ENCODE data around the gene LNX1.

Gene LNX1

DNA sequence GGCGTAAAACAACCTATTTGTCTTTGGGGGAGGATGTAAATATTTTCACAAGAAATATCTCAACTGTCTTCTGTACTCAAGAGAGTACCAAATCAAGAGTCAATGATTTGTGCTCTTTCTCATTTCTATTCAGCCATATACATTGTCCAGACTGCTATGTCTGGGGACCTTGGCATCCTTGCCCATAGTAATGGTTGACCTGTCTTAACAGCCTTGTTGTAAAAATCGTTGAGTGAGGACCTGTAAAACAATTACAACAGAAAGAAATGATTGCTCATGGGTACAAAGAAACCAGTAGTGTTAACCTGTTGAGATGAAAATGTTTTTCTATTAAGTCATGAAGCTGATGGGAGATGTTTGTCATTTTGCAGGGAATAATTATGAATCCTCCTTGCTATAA is 56.6 kb downstream of the LNX1 start:
- no peak for DNase-seq (ENCODE audit: low spot score)

DNA sequence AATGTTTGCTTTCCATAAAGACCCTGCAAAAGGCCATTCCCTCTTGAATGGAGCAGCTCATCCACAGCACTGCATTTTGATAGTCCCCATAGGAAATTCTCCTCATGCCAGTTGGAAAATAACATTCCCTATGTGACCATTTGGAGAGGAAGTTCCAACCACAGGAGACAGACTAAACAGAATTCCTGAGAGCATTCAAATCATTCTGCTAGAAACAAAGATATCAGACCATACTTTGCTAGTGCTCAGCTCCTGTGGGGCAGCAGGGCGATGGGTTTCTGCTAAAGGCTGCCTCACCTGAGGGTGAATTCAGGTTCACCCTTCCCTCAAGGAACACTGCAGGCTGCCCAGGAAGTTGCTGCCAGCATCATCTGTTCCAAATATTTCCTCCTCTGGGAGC is 58.8 kb downstream of the LNX1 start:
- DNase-seq (ENCODE audit: low spot score), result peak; percentile 31

DNA sequence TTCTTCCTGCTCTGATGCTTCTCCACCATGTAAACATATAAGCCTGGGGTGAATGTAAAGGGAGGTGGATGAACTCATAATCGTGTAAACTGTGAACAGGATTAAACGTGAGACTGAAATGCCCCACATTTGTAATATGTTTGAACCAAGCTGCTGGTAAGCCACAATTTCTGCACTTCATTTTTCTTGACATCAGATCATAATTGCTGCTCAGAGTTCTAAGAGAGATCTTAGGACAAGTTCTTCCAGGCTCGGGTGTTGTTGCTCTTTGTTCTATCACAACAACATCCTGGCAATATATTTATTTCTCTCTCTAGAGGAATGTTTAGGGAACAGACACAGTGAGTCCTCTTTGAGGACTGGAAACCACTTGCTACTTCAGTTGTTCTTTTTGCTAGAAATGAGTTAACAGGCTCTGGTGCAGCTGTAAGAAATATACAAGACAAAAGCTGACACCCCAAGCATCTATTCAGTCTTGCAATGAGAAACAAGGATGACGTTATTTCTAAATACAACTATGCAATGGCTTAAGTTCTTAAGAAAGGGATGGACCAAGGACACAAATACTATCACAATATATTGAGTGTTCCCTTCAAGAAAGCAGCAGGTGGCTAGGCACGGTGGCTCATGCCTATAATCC is 59.6 kb downstream of the LNX1 start:
- DNase-seq (ENCODE audit: low spot score), result no peak

DNA sequence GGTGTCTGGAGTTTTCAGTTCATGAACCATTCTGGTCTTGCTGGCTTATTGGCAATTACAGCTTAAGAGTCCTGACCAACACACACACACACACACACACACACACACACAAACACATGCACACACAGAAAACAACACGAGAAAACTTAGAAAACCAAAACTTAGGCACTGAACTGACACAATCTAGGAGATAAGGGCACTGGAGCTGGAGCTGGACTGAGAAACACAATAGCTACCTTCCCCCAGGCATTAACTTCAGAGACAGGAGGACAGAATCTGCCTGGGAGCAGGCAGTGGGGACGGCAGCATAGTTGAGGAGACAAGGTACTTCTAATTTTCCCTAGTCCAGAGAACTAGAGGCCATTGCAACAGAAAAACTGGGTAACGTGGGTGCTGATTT is 62.3 kb downstream of the LNX1 start:
- no peak for DNase-seq (ENCODE audit: low spot score)

DNA sequence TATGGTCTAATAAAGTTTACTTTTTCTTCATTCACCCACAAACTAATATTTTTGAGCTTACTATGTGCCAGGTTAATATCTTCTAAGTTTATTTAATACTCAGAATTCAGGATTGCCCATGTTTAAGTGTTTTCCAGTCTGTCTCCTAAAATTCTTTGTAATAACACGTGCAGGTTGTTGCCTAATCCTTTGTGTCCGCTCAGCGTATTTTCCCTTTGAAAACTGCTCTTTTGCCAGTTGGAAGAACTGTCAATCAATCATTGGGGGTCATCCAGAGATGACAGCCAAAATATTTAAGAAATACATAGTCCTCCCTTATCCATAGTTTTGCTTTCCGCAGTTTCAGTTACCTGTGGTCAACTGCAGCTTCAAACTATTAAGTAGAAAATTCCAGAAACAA is 63.4 kb downstream of the LNX1 start:
- DNase-seq (ENCODE audit: low spot score), result no peak

DNA sequence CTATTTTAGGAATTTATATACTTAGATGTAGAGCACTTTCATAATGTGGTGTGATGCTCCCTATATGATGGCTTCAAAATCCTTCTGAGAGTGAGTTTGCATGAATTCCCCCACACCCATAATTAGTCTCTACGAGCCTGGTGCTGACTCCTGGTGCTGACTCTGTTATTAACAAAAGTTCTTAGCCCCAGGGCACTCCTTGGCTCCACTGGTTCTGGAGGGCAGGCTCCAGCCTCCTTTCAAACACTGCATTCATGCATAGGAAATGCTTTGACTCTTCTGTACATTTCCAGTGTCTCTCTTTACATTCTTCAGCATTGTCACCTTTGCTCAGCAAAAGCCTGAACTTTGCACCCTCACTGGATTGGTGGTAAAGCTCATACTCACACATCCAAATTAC is 64.0 kb downstream of the LNX1 start:
- no peak for DNase-seq (ENCODE audit: low spot score)

DNA sequence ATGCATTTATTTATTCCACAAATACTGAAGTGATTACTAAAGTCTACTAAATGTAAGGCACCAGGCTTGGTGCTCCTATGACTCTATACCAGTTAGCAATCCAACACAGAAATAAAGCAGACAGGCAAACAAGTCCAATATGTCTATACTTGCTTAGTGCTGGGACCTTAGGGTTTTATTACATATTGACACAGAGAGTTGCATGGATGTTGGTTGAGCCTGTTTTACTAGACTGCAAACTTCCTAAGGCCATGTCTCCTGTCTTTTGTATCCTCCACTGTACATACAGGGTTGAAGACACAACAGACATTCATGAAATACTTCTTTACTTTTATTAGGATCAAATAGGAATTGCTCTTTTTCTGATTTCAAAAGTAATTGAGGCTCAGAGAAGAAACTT is 69.0 kb downstream of the LNX1 start:
- no peak for DNase-seq (ENCODE audit: low spot score)

DNA sequence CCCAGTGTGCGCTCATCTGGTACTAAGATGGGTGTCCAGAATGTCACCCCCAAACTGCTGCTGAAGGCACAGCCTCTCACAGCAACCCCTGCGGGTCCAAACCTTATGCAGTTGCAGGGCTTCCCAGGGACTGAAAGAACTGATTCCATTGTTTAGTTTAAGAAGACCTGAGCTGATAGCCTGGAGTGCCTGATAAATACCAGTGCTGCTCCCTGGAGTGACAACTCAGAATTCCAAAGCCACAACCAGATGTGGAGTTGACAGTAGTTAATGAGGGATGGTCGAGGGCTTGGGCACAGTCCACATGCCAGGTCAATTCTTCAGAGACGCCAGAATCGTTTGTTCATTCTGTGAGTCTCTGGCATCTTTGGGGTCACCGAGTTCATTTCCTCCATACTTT is 71.2 kb downstream of the LNX1 start:
- DNase-seq (ENCODE audit: low spot score), result no peak

DNA sequence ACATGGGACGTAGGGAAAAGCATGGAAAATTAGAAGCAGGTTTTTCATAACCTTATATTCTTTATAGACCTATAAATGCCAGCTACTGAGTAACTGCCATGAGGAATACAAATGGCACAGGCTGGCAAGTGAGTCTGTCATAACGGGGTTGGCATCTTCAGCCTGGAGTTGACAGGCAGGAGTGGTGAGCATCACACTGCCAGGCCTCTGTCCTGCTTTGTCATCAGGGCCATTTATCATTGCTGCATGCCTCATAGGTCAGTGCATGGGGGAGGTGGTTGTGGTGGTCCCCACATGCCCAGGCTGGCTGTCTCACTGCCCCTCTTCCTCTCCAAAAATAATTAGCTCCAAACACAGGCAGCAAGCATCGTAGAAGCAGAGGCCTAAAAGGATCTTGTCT is 72.5 kb downstream of the LNX1 start:
- no peak for DNase-seq (ENCODE audit: low spot score)

DNA sequence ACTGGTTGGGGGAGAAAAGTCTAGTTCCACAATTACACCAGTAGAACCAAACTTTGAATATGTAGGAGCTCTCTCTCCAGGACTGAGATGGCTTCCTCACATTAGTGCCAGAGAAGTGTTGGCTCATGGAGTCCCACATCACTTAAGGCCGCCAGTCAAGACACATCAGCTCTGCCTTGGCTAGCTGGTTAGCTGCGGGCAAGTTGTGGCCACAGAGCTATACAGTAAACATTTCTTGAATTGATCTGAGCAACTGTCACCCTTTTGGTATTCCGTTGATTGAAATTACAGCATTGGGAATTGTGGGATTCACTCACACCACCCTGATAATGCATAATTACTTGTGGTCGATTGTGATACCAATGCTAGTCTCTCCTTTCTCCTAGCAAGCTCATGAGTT is 76.2 kb downstream of the LNX1 start:
- DNase-seq (ENCODE audit: low spot score), result no peak

DNA sequence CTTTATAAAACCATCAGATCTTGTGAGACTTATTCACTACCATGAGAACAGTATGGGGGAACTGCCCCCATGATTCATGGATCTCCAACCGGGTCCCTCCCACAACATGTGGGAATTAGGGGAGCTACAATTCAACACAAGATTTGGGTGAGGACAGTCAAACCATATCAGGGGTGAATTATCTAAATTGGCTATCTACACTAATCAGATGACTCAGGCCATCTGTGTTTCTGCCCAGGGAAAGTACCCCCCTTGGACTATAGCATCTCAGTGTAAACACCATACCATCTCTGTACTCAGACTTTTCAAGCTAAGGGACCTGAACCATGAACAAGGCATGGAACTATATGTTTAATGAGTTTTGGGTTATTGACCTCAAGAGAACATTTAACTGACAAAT is 76.8 kb downstream of the LNX1 start:
- DNase-seq (ENCODE audit: low spot score), result no peak

DNA sequence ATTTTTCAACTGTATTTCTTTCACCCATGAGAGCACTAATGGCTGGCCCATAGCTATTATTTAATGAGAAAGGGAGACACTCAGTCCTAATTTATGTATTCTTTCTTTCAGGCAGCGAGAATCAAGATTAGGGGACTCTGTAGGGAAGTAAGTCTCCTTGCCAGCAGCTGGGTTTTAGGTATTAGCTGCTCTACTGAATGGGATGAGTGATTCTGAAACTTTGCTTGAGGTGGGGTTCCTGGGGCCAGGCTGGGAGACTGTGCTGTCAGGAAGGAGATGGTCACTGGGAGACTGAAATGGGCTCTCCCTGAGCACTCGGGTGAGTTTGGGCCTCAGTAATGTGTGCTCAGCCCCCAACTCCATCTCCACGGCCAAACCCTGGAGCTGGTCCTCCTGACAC is 78.7 kb downstream of the LNX1 start:
- DNase-seq (ENCODE audit: low spot score), result no peak

DNA sequence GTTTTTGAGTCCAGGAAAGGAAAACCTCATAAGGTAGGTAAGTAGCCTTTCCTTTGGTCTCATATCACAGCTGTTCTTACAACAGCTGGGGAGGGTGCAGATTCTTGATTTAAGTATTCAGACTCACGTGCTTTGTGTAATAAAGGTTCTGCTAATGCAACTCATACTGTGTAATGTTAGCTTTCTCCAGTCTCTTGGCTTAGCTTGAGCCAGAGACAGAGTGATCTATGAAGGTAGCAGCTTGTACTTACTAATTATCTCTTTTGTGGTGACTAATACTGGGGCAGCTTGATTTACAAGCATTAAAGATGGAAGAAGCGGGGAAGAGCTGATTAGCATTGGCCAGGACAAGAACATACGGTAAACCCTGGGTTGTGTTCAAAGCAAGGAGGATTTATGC is 80.3 kb downstream of the LNX1 start:
- no peak for DNase-seq (ENCODE audit: low spot score)

DNA sequence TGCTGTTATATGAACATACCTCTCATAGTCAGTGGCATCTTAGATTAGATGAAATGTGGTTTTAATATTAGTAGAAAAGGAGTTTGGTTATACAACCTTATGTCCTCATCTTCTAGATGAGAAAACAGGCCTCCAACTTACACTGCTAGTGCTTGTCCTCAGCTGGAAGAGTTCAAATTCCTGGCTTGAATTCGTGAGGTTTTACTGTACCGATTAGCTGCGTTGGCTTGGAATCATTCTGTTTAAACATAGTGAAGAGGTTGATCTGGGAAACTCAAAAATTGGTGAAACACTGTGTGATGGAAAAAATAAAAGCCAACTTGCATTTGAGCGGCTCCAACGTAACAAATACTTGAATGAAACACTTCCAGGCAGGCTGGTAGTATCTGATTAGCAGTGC is 81.0 kb downstream of the LNX1 start:
- DNase-seq (ENCODE audit: low spot score), result no peak

DNA sequence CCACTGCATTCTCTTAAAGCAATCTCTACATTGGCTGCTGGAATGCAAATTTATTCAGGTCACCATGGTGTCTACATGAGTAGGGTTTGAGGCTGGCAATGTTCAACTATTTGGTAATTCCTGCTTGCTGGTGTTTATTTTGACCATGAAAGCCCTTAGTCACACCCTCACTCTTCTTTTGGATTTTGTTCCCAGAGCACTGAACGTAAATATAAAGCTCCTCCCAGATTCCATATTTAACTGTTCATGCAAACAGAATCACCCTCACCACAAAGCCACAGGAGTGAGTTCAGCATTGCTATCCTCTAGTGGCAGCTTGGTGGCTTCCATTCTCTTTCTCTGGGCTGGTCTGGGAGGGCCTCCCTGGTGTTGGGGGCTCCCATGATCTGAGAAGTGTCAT is 82.8 kb downstream of the LNX1 start:
- DNase-seq (ENCODE audit: low spot score), result peak; percentile 29

DNA sequence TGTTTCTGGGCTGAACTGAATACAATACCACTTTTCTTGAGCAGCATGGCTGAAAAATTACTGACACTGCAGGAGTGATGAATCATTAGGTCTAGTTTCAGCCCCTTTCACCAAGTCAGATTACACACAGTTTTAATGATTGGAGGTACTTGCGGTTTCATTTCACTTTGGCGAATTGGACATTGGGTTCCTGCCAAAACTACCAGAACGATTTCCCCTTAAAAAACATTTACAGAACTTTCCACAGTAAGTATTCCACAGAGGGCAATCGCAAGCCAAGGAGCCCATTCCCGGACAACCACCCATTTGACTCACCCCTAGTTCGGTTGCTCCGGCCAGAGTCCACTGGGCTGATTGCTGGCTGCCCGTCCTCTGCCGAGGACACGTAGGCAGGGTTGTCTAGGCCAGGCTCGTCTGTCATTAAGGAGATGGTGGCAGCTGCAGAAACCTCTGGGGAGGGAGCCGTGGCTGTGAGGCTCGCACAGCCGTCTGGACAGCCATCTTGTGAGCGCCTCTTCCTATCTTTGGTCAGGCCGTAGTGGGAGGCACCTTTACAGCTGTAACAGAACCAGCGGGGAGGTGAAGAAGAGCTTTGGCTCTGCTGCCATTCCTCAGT is 83.5 kb downstream of the LNX1 start:
- no peak for DNase-seq (ENCODE audit: low spot score)

DNA sequence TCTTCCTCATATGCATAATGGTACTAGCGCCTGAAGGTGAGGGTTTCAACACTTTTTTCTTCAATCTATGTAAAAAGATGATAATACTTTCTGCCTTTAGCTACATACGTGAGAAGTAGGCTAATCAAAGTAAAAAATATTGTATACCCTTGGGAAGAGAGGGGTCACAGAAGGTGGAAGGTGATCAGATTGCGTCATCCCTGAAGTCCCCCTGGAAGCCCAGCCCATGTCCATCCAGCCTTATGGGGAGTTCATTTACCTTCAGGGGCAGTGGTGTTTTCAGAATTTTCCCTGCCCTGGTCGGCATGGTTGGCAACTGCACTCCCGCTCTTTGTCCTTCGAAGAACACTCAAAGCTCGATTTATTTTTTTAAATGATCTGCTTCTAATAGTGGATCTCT is 84.2 kb downstream of the LNX1 start:
- DNase-seq (ENCODE audit: low spot score), result no peak

DNA sequence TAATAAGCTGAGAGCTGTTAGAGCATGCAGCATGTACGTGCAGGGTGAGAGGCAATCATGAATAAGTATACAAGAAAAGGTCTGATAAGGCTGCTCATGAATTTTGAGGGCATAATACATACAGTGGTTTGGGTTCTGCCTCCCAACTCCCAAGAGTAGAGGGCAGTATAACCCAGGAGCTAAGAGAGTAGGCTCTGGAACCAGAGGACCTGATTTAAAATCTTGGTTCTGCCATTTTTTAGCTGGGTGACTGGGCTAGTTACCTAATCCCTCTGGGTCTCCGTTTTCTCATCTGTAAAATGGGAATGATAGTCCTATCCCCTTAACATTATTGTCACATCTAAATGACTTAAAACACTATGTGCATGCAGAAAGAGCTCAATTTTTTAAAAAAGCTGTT is 85.3 kb downstream of the LNX1 start:
- DNase-seq (ENCODE audit: low spot score), result no peak

DNA sequence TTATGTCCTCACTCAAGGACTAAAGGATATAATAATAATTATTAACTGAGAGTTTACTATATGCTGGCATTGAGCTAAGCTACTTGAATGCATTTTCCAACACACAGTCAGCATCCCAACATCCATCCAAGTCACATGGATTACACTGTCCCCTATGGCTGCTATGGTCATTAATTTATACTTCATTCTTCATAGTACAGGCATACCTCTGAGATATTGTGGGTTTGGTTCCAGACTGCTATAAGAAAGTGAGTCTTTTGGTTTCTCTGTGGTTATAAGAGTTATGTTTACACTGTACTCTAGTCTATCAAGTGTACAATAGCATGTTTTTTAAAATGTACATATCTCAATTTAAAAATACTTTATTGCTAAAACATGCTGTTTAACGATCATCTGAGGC is 89.2 kb downstream of the LNX1 start:
- DNase-seq (ENCODE audit: low spot score), result no peak

DNA sequence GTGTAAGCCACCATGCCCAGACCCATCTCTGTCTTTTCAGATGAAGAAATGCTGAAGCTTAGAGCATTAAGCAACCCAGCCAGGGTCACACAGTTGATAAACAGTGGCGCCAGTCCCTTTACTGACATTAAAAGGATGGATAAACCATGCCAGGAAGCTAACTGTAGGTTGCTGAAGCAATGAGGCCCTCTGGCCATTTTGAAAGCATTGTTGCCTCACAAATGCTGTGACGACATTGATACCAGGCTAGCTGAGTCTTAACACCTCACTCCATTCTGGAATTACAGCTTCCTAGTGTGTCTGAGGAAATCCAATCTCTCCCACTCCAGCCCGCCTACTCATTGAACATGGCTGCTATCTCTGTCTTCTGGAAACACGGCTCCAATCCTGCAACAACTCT is 89.7 kb downstream of the LNX1 start:
- DNase-seq (ENCODE audit: low spot score), result no peak

DNA sequence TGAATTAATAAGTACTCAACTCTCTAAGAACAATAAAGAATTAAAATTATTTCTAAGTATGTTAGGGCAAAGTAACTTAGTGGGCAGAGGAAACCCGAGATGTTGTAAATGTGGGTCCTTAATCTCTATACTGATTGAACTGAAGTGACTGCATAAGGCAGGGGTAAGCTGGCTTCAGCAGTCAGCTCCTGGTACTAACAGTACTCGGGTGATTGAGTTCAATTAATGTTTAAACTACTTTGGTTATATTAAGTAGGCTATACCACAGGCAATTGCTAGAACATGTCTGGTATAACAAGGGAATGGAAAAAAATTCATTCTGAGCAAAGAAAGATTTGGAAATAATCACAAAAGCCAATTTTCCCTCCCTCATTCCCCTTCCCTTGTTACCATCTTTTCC is 90.7 kb downstream of the LNX1 start:
- DNase-seq (ENCODE audit: low spot score), result no peak

DNA sequence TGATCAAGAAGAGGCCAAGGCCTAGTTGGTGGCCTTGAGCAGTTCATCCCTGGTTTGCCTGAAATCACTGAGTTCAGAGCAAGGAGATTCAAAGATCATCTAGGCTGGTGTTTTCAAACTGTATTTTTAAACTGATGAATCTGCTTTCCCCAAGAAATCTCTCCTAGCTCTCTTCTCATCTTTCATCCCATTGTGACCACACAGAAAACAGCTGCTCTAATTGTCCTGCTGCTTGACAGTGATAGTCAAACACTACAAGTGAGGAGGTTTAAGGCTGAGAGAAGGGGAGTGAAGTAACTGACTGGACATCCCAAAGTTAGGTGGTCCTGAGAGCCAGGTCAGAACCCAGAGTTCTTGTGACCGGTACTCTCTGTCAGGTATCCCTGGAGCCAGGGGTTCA is 91.5 kb downstream of the LNX1 start:
- no peak for DNase-seq (ENCODE audit: low spot score)

DNA sequence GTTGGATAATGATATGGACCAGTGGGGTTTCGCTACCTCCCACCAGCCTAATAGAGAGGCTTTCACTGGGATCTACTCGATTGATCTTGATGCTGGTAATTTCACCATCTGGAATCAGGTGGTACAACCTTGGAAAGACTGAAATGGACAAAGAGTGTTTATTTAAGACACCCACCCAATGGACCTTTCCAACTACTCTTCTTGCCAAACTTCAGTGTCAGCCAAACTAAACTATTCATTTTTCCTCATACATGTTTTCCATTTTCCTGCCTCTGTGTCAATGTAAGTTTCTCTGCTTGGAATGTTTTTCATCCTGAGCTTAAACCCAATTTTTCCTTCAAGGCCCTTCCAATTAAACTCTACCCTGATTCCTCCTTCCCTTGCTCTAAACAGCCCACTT is 92.6 kb downstream of the LNX1 start:
- no peak for DNase-seq (ENCODE audit: low spot score)

DNA sequence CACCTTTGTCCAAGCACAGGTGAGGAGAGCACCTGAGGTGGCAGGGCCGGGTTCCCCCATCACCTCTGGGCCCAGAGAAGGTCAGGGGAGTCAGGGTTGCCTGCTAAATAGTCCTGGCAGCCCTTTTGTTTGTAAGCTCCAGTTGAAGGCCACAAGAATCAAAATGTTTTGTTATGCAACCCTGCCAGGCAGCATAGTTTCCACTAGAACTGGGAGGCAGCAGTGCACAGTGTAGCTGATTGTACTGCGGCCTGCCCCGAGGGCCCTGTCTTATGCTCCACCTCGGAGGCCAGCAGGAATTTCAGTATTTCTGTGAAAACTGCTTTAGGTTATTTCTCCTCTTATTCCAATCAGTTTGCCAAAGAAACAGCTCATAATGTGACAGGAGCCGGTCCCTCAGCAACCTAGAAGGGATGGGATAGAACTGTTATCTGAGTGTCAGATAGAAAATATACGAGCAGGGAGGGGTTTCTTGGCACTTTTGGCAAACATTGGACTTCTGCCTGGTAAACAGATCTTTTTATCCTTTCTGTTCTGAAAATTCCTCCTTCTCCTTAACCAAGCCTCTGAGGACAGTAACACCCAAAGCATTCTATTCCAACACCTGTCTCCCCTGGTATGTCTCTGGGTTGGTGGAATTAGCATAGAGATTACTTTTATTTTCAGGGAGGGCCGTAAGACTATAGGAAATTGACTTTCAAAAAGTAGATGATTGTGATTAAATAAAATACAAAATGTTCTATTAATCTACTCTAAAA is 93.6 kb downstream of the LNX1 start:
- peak; percentile 91 for DNase-seq (ENCODE audit: low spot score)

Measured in AG20443 (cell line).